Measurements from ENCODE around the gene CUL5. TPM values are rescaled to one million over a fixed set of nuclear protein-coding genes. Genes with fewer than 3 reads are reported as not detected.

CUL5 gene
- total and polyA plus RNA-seq, 2 of the 8 experiments (the other 6 are each of a cell fraction or from before 2014, with no cell fraction given), result 4.9 to 31.8 TPM

DNA sequence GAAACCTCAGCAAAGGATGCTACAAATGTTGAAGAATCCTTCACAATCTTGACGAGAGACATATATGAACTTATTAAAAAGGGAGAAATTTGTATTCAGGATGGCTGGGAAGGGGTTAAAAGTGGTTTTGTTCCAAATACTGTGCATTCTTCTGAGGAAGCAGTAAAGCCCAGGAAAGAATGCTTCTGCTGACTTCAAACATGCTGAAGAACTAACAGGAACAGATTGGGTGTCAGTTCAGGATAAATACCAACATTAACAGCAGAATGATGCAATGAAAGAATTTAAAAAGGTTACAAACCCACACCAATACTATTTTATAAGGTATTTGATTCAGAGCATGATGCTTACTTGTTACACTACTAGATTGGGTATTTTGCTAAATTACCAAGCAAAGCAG, 46.5 kb upstream of the CUL5 start (continued):
- TF ChIP-seq, protein P1, sequence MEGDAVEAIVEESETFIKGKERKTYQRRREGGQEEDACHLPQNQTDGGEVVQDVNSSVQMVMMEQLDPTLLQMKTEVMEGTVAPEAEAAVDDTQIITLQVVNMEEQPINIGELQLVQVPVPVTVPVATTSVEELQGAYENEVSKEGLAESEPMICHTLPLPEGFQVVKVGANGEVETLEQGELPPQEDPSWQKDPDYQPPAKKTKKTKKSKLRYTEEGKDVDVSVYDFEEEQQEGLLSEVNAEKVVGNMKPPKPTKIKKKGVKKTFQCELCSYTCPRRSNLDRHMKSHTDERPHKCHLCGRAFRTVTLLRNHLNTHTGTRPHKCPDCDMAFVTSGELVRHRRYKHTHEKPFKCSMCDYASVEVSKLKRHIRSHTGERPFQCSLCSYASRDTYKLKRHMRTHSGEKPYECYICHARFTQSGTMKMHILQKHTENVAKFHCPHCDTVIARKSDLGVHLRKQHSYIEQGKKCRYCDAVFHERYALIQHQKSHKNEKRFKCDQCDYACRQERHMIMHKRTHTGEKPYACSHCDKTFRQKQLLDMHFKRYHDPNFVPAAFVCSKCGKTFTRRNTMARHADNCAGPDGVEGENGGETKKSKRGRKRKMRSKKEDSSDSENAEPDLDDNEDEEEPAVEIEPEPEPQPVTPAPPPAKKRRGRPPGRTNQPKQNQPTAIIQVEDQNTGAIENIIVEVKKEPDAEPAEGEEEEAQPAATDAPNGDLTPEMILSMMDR (IDR thresholded peaks at IDR 0.05; ENCODE audit: control extremely low read depth in 1 of 3, insufficient read depth in 1 of 3, low read depth in 1 of 3, low read length in 3 of 3), result no peak
- no peak for TF ChIP-seq RBBP5 (IDR thresholded peaks at IDR 0.05; ENCODE audit: borderline replicate concordance, low read depth, low read length)
- TF ChIP-seq, protein P2, sequence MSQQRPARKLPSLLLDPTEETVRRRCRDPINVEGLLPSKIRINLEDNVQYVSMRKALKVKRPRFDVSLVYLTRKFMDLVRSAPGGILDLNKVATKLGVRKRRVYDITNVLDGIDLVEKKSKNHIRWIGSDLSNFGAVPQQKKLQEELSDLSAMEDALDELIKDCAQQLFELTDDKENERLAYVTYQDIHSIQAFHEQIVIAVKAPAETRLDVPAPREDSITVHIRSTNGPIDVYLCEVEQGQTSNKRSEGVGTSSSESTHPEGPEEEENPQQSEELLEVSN (IDR thresholded peaks at IDR 0.05), result no peak
